Measurements from ENCODE around the gene DCC.
"Not testable (repeated sequence)": the region's sequence is repeated elsewhere in the genome, so short reads cannot be mapped to it uniquely, and the experiment has no call there.

DCC gene

DNA sequence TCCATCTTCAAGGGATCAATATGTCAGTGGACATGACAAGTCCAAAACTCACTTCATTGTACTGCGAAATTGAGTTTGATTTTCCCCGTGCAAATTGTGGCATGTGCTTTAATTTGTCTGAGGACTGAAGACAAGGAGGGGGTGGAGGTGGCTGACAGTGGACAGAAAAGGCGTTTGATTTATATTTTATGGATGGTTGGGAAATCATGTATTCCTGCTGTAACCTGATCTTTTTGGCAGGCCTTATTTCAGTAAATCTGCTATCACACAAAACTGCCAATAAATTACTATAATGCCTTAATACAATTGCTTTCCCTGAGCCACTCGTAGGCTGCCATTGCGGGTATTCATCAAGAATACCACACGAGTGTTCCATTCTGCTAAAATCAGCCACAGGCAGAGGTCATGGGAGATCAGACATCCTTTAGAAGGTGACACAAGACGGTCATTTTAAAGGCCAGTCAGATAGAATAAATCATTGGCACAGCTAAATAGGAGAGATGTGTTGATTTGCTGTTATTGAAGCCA is 1164.0 kb downstream of the DCC start:
- no peak overlapping the region for H3K4me3 ChIP-seq (replicated peaks; ENCODE audit: low read depth, low read length)
- TF ChIP-seq, protein P1, sequence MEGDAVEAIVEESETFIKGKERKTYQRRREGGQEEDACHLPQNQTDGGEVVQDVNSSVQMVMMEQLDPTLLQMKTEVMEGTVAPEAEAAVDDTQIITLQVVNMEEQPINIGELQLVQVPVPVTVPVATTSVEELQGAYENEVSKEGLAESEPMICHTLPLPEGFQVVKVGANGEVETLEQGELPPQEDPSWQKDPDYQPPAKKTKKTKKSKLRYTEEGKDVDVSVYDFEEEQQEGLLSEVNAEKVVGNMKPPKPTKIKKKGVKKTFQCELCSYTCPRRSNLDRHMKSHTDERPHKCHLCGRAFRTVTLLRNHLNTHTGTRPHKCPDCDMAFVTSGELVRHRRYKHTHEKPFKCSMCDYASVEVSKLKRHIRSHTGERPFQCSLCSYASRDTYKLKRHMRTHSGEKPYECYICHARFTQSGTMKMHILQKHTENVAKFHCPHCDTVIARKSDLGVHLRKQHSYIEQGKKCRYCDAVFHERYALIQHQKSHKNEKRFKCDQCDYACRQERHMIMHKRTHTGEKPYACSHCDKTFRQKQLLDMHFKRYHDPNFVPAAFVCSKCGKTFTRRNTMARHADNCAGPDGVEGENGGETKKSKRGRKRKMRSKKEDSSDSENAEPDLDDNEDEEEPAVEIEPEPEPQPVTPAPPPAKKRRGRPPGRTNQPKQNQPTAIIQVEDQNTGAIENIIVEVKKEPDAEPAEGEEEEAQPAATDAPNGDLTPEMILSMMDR (IDR thresholded peaks at IDR 0.05; ENCODE audit: insufficient read depth, low read length, poor library complexity, severe bottlenecking), result no peak
- no peak for DNase-seq (ENCODE audit: extremely low read depth, insufficient read length)
- H3K27me3 ChIP-seq (replicated peaks; ENCODE audit: control insufficient read depth, insufficient read depth, low read length), result no peaks in the 10 kb centered on the region
- H3K36me3 ChIP-seq (ENCODE audit: control insufficient read depth, insufficient read depth, low read length), result no peaks in the 10 kb centered on the region

GRCh38 chr18:53508529-53508928 is 1168.5 kb downstream of the DCC start:
- Histone ChIP-seq H3K36me3 (ENCODE audit: control insufficient read depth, insufficient read depth, low read length) (no peaks in the 10 kb centered on the region), H3K27me3 (replicated peaks; ENCODE audit: control insufficient read depth, insufficient read depth, low read length) (no peaks in the 10 kb centered on the region), H3K4me3 (replicated peaks; ENCODE audit: low read depth, low read length) (no peak overlapping the region)
- no peak for DNase-seq (ENCODE audit: extremely low read depth, insufficient read length)
- TF ChIP-seq, protein P1 (IDR thresholded peaks at IDR 0.05; ENCODE audit: insufficient read depth, low read length, poor library complexity, severe bottlenecking), result no peak

DNA sequence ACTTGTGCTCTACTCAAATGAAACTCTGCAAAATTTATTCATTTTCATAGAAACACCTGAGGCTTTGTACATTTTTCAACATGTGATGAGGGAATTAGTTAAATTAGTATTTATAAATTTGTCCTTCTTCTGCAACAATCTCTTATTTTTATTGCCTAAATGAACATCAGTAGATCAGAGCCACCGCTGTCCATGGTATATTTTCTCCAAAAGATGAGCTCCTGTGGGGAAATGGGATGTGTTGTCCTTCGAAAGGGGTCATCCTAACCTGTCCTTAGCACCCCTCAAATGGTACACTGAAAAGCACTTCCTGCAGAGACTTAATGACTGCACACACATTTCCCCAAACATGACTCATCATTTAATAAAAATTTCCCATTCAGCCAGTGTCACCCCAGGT is 1169.9 kb downstream of the DCC start:
- Histone ChIP-seq H3K4me3 (replicated peaks; ENCODE audit: low read depth, low read length) (no peak overlapping the region), H3K27me3 (replicated peaks; ENCODE audit: control insufficient read depth, insufficient read depth, low read length) (no peaks in the 10 kb centered on the region), H3K36me3 (ENCODE audit: control insufficient read depth, insufficient read depth, low read length) (no peaks in the 10 kb centered on the region)
- no peak for DNase-seq (ENCODE audit: extremely low read depth, insufficient read length)
- TF ChIP-seq, protein P1 (IDR thresholded peaks at IDR 0.05; ENCODE audit: insufficient read depth, low read length, poor library complexity, severe bottlenecking), result no peak

DNA sequence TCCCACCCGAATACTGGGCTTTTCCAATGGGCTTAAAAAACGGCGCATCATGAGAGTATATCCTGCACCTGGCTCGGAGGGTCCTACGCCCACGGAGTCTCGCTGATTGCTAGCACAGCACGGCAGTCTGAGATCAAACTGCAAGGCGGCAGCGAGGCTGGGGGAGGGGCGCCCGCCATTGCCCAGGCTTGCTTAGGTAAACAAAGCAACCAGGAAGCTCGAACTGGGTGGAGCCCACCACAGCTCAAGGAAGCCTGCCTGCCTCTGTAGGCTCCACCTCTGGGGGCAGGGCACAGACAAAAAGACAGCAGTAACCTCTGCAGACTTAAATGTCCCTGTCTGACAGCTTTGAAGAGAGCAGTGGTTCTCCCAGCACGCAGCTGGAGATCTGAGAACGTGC is 1171.7 kb downstream of the DCC start:
- not testable (repeated sequence) for H3K36me3 ChIP-seq (ENCODE audit: control insufficient read depth, insufficient read depth, low read length); H3K4me3 ChIP-seq (replicated peaks; ENCODE audit: low read depth, low read length); H3K27me3 ChIP-seq (replicated peaks; ENCODE audit: control insufficient read depth, insufficient read depth, low read length); DNase-seq (ENCODE audit: extremely low read depth, insufficient read length)

GRCh38 chr18:53521068-53521467 is 1181.1 kb downstream of the DCC start:
- TF ChIP-seq, protein P1 (IDR thresholded peaks at IDR 0.05; ENCODE audit: insufficient read depth, low read length, poor library complexity, severe bottlenecking), result no peak
- H3K36me3 ChIP-seq (ENCODE audit: control insufficient read depth, insufficient read depth, low read length), result no peaks in the 10 kb centered on the region
- no peak overlapping the region for H3K4me3 ChIP-seq (replicated peaks; ENCODE audit: low read depth, low read length)
- H3K27me3 ChIP-seq (replicated peaks; ENCODE audit: control insufficient read depth, insufficient read depth, low read length), result no peaks in the 10 kb centered on the region
- DNase-seq (ENCODE audit: extremely low read depth, insufficient read length), result no peak

DNA sequence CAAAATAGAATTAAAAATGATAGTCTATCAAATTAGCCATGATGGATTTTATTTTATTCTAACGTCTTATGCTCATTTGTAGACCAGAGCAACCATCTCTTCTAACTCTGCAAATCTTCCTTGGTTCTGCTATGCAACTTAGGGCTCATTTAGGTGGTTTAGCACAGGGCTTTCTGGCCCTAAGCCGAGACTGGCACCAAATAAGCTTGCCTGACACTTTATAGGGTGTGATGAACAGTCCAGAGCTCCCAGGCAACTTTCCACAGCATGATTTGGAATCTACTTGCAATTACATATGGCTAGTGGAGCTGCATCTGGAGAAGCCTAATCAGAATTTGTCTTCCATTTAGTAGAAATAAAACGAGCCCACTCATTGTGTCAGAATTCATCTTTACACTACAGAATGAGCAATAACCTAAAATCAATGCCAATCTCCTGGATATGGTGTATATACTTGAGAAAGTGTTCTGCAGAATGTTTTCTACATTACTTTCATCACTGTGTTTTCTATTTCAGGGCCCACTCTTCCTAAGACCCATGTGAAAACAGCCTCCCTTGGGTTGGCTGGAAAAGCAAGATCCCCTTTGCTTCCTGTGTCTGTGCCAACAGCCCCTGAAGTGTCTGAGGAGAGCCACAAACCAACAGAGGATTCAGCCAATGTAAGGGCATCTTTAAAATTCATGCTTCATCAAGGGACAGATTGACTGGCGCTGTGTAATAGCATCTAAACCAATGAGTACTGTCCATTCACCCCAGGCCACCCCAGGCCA is 1186.3 kb downstream of the DCC start:
- Histone ChIP-seq H3K4me3 (replicated peaks; ENCODE audit: low read depth, low read length) (no peak overlapping the region), H3K36me3 (ENCODE audit: control insufficient read depth, insufficient read depth, low read length) (no peaks in the 10 kb centered on the region), H3K27me3 (replicated peaks; ENCODE audit: control insufficient read depth, insufficient read depth, low read length) (no peaks in the 10 kb centered on the region)
- TF ChIP-seq, protein P1 (IDR thresholded peaks at IDR 0.05; ENCODE audit: insufficient read depth, low read length, poor library complexity, severe bottlenecking), result no peak
- no peak for DNase-seq (ENCODE audit: extremely low read depth, insufficient read length)

Measured in GM06990 (cell line).